Stimulated activated naive B cell treated with anti-CD40 and anti-IgM and Interleukin-4, amounts not matched to agents 10 μg/mL and 1 μg/mL and 100 μg/mL, for 72 hours (primary cell): ENCODE measurements around the gene ZBTB4.

Experiments used
- ATAC-seq, 2 donors: fragments of 150-1000 bp; cut with Tn5 transposase; replicated peaks; 2 replicates each; pipeline ENCODE4 v1.10.0; 2021; ENCODE audit warnings: moderate library complexity in 1 of 2
- DNase-seq: peaks from one replicate; pipeline ENCODE4 v3.0.0; 2021
- H3K27ac Mint-ChIP-seq: one replicate; pipeline ENCODE4 v1.8.0; 2022; ENCODE audit warnings: mild to moderate bottlenecking, mixed read lengths
- H3K27me3 Mint-ChIP-seq, 2 donors: one replicate each; pipeline ENCODE4 v1.8.0; 2022; ENCODE audit warnings: mixed read lengths in 2 of 2
- H3K36me3 Mint-ChIP-seq, 2 donors: one replicate each; pipeline ENCODE4 v1.8.0; 2022; ENCODE audit warnings: mixed read lengths in 2 of 2, mild to moderate bottlenecking in 1 of 2
- H3K4me1 Mint-ChIP-seq, 2 donors: one replicate each; pipeline ENCODE4 v1.8.0; 2022; ENCODE audit warnings: mixed read lengths in 2 of 2, mild to moderate bottlenecking in 1 of 2
- H3K4me3 Mint-ChIP-seq, 2 donors: one replicate each; pipeline ENCODE4 v1.8.0; 2022; ENCODE audit warnings: mild to moderate bottlenecking in 2 of 2, mixed read lengths in 2 of 2, moderate library complexity in 1 of 2
- H3K9me3 Mint-ChIP-seq, 2 donors: one replicate each; pipeline ENCODE4 v1.8.0; 2022; ENCODE audit warnings: mixed read lengths in 2 of 2, mild to moderate bottlenecking in 1 of 2

Gene ZBTB4

DNA sequence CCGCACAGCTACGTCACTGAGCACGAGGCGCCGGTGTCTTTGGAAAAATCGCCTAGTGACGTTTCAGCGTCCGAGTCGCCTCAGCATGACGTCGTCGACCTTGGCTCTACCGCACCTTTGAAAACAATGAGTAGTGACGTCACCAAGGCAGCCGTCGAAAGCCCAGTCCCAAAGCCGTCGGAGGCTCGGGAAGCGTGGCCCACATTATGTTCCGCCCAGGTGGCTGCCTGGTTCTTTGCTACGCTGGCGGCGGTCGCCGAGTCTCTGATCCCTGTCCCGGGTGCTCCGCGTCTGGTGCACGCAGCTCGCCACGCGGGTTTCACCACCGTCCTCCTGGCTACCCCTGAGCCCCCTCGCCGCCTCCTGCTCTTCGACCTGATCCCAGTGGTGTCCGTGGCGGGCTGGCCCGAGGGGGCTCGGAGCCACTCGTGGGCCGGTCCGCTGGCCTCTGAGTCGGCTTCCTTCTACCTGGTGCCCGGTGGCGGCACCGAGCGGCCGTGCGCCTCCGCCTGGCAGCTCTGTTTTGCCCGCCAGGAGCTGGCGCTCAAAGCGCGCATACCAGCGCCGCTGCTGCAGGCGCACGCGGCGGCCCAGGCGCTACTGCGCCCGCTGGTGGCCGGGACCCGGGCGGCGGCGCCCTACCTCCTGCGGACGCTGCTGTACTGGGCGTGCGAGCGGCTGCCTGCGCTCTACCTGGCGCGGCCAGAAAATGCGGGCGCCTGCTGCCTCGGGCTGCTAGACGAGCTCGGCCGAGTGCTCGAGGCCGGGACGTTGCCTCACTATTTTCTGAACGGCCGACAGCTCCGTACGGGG lies 42.7 kb downstream of the ZBTB4 start:
- peaks cover 36 to 49% of the 10 kb centered on the region in 2 donors for H3K4me1 Mint-ChIP-seq
- peaks cover 14 to 16% of the 10 kb centered on the region in 2 donors for H3K36me3 Mint-ChIP-seq
- no peaks in the 10 kb centered on the region for H3K9me3 Mint-ChIP-seq
- H3K27me3 Mint-ChIP-seq, result peaks cover 35 to 37% of the 10 kb centered on the region in 2 donors
- H3K4me3 Mint-ChIP-seq, result peak overlapping the region; percentile 89 to 94
- DNase-seq (peak; percentile 71), ATAC-seq (peak; percentile 58 to 63)
- peak overlapping the region; percentile 81 for H3K27ac Mint-ChIP-seq

DNA sequence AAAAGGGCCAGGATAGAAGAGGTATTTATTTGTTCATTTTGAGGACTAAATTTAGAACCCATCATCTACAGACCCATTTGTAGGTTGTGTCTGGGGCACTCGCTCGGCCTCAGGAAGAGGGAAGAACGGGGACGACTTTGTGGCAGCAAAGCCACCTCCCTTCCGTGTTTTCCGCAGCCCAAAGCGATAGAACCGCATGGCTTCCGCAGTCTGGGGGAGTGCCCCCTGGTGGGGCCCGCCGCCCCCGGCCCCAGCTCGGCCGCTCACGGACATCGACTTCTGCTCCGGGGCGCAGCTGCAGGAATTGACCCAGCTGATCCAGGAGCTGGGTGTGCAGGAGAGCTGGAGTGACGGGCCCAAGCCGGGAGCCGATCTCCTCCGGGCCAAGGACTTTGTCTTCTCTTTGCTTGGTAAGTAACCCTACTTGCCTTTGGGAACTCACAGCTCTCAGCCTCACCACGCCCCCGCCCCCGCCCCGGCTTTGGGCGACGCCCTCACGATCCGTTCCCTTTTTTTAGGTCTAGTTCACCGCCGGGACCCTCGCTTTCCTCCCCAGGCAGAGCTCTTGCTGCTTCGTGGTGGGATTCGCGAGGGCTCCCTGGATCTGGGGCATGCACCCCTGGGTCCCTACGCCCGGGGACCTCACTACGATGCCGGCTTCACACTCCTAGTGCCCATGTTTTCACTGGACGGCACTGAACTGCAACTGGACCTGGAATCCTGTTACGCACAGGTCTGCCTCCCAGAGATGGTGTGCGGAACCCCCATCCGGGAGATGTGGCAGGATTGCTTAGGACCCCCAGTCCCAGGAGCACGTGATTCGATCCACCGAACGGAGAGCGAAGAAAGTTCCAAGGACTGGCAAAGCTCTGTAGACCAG lies 43.5 kb downstream of the ZBTB4 start:
- peak overlapping the region; percentile 89 to 94 for H3K4me3 Mint-ChIP-seq
- H3K4me1 Mint-ChIP-seq, result peaks cover 35 to 49% of the 10 kb centered on the region in 2 donors
- peak; percentile 34 to 45 for ATAC-seq
- peaks cover 28 to 29% of the 10 kb centered on the region in 2 donors for H3K27me3 Mint-ChIP-seq
- peak overlapping the region; percentile 93 for H3K27ac Mint-ChIP-seq
- peaks cover 14 to 16% of the 10 kb centered on the region in 2 donors for H3K36me3 Mint-ChIP-seq
- H3K9me3 Mint-ChIP-seq, result no peaks in the 10 kb centered on the region
- peak; percentile 52 for DNase-seq

- Mint-ChIP-seq H3K27ac (peak overlapping the region; percentile 20), H3K4me1 (peaks cover 9 to 16% of the 10 kb centered on the region in 2 donors), H3K36me3 (peaks cover 3% of the 10 kb centered on the region in 2 donors), H3K9me3 (no peaks in the 10 kb centered on the region), H3K27me3 (peaks cover 0 to 4% of the 10 kb centered on the region in 2 donors), H3K4me3 (no peak overlapping the region)
- no peak for ATAC-seq
- no peak for DNase-seq
Measured at GRCh38 chr17:7432296-7432695, 47.1 kb downstream of the ZBTB4 start.

DNA sequence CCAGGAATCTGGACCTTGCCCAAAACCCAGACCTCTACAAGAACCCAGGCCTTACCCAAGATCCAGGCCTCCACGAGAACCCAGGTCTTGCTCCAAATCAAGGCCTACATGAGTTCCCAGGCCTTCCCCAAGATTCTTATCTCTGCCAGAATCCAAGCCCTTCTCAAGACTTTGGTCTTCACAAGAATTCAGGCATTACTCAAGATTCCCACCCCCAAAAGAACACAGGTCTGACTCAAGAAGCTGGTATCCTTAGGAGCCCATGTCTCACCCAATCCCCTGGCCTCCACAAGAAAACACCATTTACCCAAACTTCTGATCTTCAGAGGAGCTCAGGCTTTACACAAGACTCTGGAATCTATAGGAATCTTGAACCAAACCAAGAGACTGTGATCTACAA lies 48.2 kb downstream of the ZBTB4 start:
- no peak for DNase-seq
- no peaks in the 10 kb centered on the region for H3K36me3 Mint-ChIP-seq
- H3K4me1 Mint-ChIP-seq, result peaks cover 3 to 5% of the 10 kb centered on the region in 2 donors
- no peak for ATAC-seq
- H3K9me3 Mint-ChIP-seq, result no peaks in the 10 kb centered on the region
- H3K27me3 Mint-ChIP-seq, result peaks cover 0 to 6% of the 10 kb centered on the region in 2 donors
- H3K27ac Mint-ChIP-seq, result no peak overlapping the region
- no peak overlapping the region for H3K4me3 Mint-ChIP-seq

- no peaks in the 10 kb centered on the region for H3K36me3 Mint-ChIP-seq
- peaks cover 0 to 15% of the 10 kb centered on the region in 2 donors for H3K27me3 Mint-ChIP-seq
- H3K4me3 Mint-ChIP-seq, result peak overlapping the region in 1 of 2 donors; percentile 10
- H3K4me1 Mint-ChIP-seq, result no peaks in the 10 kb centered on the region
- ATAC-seq, result no peak
- DNase-seq, result no peak
- H3K9me3 Mint-ChIP-seq, result no peaks in the 10 kb centered on the region
- no peak overlapping the region for H3K27ac Mint-ChIP-seq
Measured at GRCh38 chr17:7429722-7430121, 49.7 kb downstream of the ZBTB4 start.

DNA sequence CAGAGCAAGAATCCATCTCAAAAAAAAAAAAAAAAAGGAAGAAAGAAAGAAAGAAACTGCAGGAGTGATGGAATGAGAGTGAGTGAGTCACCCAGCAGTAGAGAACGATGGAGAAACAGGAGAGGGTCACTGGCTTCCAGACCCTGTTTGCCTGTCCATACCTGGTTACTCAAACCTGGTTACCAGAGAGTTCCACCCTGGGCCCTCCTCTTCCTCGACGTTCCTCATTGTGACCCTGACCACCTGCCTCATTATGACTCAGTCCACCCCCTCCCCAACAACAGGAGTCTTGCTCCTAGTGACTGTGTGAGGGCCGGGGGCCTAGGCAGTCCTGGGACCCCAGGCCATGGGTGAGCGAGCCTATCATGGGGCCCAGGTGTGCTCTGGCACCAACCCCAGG lies 50.9 kb downstream of the ZBTB4 start, which contains the start of gene SPEM3:
SPEM3 (plus strand) TSS at position 301 of the 400 bp plus-strand sequence; CDS start at position 347, 46 bp downstream.
- ATAC-seq (no peak), DNase-seq (no peak)
- Mint-ChIP-seq H3K4me1 (no peaks in the 10 kb centered on the region), H3K4me3 (no peak within 1 kb of the TSS), H3K9me3 (no peaks in the 10 kb centered on the region), H3K36me3 (no peaks in the 10 kb centered on the region), H3K27me3 (peaks cover 3 to 20% of the 10 kb centered on the region in 2 donors), H3K27ac (peak within 1 kb of the TSS; percentile 79)

- ATAC-seq (no peak), DNase-seq (no peak)
- H3K4me1 Mint-ChIP-seq, result no peaks in the 10 kb centered on the region
- no peak overlapping the region for H3K4me3 Mint-ChIP-seq
- H3K36me3 Mint-ChIP-seq, result no peaks in the 10 kb centered on the region
- H3K9me3 Mint-ChIP-seq, result no peaks in the 10 kb centered on the region
- peaks cover 5 to 20% of the 10 kb centered on the region in 2 donors for H3K27me3 Mint-ChIP-seq
- no peak overlapping the region for H3K27ac Mint-ChIP-seq
Measured at GRCh38 chr17:7427549-7427948, 51.9 kb downstream of the ZBTB4 start.

- Mint-ChIP-seq H3K4me3 (no peak overlapping the region), H3K36me3 (no peaks in the 10 kb centered on the region), H3K27ac (no peak overlapping the region), H3K27me3 (peaks cover 5 to 20% of the 10 kb centered on the region in 2 donors), H3K9me3 (no peaks in the 10 kb centered on the region), H3K4me1 (no peaks in the 10 kb centered on the region)
- DNase-seq (no peak), ATAC-seq (no peak)
Measured at GRCh38 chr17:7426896-7427489, 52.4 kb downstream of the ZBTB4 start.

- Mint-ChIP-seq H3K4me3 (no peak overlapping the region), H3K27ac (no peak overlapping the region), H3K4me1 (no peaks in the 10 kb centered on the region), H3K36me3 (no peaks in the 10 kb centered on the region), H3K9me3 (no peaks in the 10 kb centered on the region), H3K27me3 (peaks cover 5 to 20% of the 10 kb centered on the region in 2 donors)
- ATAC-seq (no peak), DNase-seq (no peak)
Measured at GRCh38 chr17:7426203-7426863, 53.1 kb downstream of the ZBTB4 start.

- H3K4me3 Mint-ChIP-seq, result no peak overlapping the region
- no peaks in the 10 kb centered on the region for H3K36me3 Mint-ChIP-seq
- no peaks in the 10 kb centered on the region for H3K4me1 Mint-ChIP-seq
- H3K27ac Mint-ChIP-seq, result no peak overlapping the region
- DNase-seq (no peak), ATAC-seq (no peak)
- peaks cover 5 to 20% of the 10 kb centered on the region in 2 donors for H3K27me3 Mint-ChIP-seq
- no peaks in the 10 kb centered on the region for H3K9me3 Mint-ChIP-seq
Measured at GRCh38 chr17:7425756-7426155, 53.7 kb downstream of the ZBTB4 start.

DNA sequence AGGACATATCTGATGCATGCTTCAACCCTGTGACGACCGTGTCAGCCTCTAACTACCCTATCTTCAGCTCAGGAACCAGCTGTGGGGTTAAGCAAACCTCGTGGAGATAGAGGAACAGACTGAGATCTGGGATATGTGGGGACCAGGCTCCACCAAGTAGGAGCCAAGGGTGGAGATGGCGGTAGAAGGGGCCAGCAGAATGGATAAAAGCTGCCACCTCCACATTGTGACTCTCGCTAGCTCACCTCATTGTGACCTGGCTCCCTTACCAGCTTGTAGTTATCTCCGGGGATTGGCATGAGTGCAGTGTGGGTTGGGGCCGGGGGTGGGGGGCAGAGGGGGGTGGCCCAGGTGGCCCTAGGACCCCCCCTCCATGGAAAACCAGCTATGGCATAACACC lies 54.1 kb downstream of the ZBTB4 start, which contains the start of gene SPEM2:
SPEM2 (plus strand) TSS at position 301 of the 400 bp plus-strand sequence; CDS start at position 374, 73 bp downstream.
- Mint-ChIP-seq H3K9me3 (no peaks in the 10 kb centered on the region), H3K27ac (no peak within 1 kb of the TSS)

GRCh38 chr17:7423679-7424078 lies 55.8 kb downstream of the ZBTB4 start:
- no peak overlapping the region for H3K4me3 Mint-ChIP-seq
- H3K36me3 Mint-ChIP-seq, result no peaks in the 10 kb centered on the region
- no peaks in the 10 kb centered on the region for H3K9me3 Mint-ChIP-seq
- no peak for ATAC-seq
- DNase-seq, result no peak
- peaks cover 15 to 16% of the 10 kb centered on the region in 2 donors for H3K27me3 Mint-ChIP-seq
- H3K4me1 Mint-ChIP-seq, result no peaks in the 10 kb centered on the region
- H3K27ac Mint-ChIP-seq, result no peak overlapping the region

More for the DNA sequence above, 54.1 kb downstream of the ZBTB4 start, which contains the start of gene SPEM2:
- peaks cover 5 to 19% of the 10 kb centered on the region in 2 donors for H3K27me3 Mint-ChIP-seq
- ATAC-seq, result no peak
- no peaks in the 10 kb centered on the region for H3K4me1 Mint-ChIP-seq
- no peak within 1 kb of the TSS for H3K4me3 Mint-ChIP-seq
- H3K36me3 Mint-ChIP-seq, result no peaks in the 10 kb centered on the region
- no peak for DNase-seq

- ATAC-seq (no peak), DNase-seq (no peak)
- peaks cover 14 to 16% of the 10 kb centered on the region in 2 donors for H3K27me3 Mint-ChIP-seq
- no peaks in the 10 kb centered on the region for H3K36me3 Mint-ChIP-seq
- H3K9me3 Mint-ChIP-seq, result no peaks in the 10 kb centered on the region
- H3K4me1 Mint-ChIP-seq, result no peaks in the 10 kb centered on the region
- no peak overlapping the region for H3K27ac Mint-ChIP-seq
- no peak overlapping the region for H3K4me3 Mint-ChIP-seq
Measured at GRCh38 chr17:7421186-7421585, 58.2 kb downstream of the ZBTB4 start.
